Adipocyte (in vitro differentiated cells): ENCODE data around the gene PLEKHD1.

Experiments
- DNase-seq: peaks from one replicate; pipeline ENCODE4 v3.0.0-alpha.2; 2015; ENCODE audit warnings: low read depth
- H3K27me3 ChIP-seq: replicated peaks from 2 replicates; pipeline ENCODE4 v1.7.0; 2013; ENCODE audit warnings: mild to moderate bottlenecking, low read length, moderate library complexity; ENCODE audit not compliant: control insufficient read depth, insufficient read depth
- H3K36me3 ChIP-seq: 2 replicates; pipeline ENCODE4 v1.7.0; 2013; ENCODE audit warnings: low read length, mild to moderate bottlenecking, moderate library complexity; ENCODE audit not compliant: control insufficient read depth, insufficient read depth, severe bottlenecking
- H3K4me1 ChIP-seq: 2 replicates; pipeline ENCODE4 v1.7.0; 2013; ENCODE audit warnings: mild to moderate bottlenecking, low read length, moderate library complexity; ENCODE audit not compliant: control insufficient read depth, insufficient read depth
- H3K4me3 ChIP-seq: 2 replicates; pipeline ENCODE4 v1.7.0; 2013; ENCODE audit warnings: mild to moderate bottlenecking, low read length, moderate library complexity
- H3K9ac ChIP-seq: 2 replicates; pipeline ENCODE4 v1.7.0; 2013; ENCODE audit warnings: mild to moderate bottlenecking, low read length, moderate library complexity
- H3K9me3 ChIP-seq: 2 replicates; pipeline ENCODE4 v1.7.0; 2013; ENCODE audit warnings: mild to moderate bottlenecking, low read length, moderate library complexity; ENCODE audit not compliant: control insufficient read depth

Gene PLEKHD1

DNA sequence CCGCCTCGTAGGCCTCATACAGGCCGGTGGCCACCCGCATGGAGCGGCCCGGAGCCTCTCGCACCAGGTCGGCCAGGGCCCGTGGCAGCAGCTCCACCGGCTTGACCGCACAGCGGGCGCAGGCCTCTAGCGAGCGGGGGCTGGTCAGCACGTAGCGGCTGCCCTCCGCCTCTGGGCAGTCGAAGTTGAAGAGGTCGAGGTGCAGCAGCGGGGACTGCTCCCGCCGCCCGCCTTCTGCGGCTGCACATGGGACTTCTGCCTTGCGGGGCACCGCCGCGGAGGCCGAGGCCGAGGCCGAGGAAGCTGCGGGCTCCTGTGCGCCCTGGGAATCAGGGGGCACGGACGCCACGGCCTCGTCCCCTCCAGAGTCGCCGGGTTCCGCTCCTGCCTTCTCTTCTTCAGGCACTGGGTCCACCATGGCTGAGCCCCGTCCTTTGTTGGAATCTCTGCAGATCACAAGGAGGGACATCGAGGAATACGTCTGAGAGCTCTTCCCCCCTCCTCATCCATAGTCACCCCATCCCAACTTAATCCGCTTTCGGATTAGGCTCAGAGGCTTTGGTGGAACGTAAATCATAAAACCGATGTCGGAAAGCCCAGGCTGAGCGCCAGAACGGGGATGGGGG, 88.8 kb downstream of the PLEKHD1 start:
- DNase-seq: no peak
- H3K9me3 ChIP-seq: no peaks in the 10 kb centered on the region
- peaks cover 61% of the 10 kb centered on the region for H3K27me3 ChIP-seq
- H3K4me1 ChIP-seq: no peaks in the 10 kb centered on the region
- no peaks in the 10 kb centered on the region for H3K36me3 ChIP-seq
- H3K4me3 ChIP-seq: no peak overlapping the region
- H3K9ac ChIP-seq: no peak overlapping the region

DNA sequence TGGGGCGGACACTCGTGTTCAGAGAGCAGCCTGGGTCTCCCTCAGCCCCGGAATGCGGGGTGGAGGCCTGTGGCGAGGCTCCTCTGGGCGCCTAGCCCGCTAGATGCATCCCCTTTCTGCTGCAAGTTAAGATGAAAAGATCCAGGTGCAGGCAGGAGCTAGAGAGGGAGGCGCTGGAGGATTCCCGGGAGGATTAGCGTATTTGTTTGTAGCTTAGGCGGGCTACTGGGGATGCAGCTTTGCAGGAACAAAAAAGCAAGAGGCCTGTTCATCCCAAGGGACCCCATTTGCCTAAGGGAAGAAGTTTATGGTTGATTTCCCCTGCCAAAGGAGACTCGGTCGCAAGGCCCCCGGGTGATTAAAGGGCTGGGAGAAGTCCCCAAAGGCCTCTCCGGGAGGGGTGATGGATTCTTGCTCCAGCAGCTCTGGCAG, 89.3 kb downstream of the PLEKHD1 start:
- no peak for DNase-seq
- H3K27me3 ChIP-seq: peaks cover 55% of the 10 kb centered on the region
- no peaks in the 10 kb centered on the region for H3K9me3 ChIP-seq
- no peaks in the 10 kb centered on the region for H3K36me3 ChIP-seq
- H3K4me3 ChIP-seq: no peak overlapping the region
- no peaks in the 10 kb centered on the region for H3K4me1 ChIP-seq
- H3K9ac ChIP-seq: no peak overlapping the region

DNA sequence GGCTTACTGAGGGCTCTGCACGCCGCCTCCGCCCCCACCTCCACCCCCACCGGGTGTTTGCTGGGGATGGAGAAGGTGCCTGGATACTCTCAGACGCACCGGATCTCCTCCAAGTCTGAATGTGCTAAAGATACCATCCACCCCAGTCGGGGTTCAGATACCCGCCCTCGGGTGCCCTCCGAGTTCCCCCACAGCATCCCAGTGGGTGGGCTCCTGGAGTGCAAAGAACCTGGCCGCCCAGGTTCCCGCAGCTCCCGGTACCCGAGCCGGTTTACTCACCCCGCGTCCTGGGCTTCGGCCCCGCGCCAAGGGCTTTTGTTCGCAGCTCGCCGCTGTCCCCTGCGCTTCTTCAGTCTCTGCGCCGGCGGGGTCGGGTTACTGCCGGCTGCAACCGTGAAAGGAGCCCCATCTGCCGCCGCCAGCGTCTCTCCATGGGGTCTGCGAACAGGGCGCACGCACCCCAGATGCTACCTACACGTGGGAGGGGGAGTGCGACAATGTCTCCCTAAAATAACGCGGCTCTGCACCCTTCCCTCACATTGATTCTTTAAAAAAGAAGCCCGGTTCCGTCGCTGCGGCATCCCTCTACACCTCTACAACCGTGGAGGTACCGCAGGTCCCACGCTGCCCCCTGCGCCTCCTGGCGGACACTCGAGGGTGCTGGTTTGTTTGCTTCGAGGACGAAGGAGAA, 89.9 kb downstream of the PLEKHD1 start, which contains the start of gene CCDC177:
TSS of gene CCDC177 (minus strand) at position 609 of the 691 bp plus-strand sequence. CDS start 1,249 bp downstream, outside the sequence.
- Histone ChIP-seq H3K36me3 (no peaks in the 10 kb centered on the region), H3K27me3 (peaks cover 50% of the 10 kb centered on the region), H3K4me3 (no peak within 1 kb of the TSS), H3K4me1 (peaks cover 2% of the 10 kb centered on the region), H3K9me3 (no peaks in the 10 kb centered on the region), H3K9ac (no peak within 1 kb of the TSS)
- peak; percentile 76 for DNase-seq

DNA sequence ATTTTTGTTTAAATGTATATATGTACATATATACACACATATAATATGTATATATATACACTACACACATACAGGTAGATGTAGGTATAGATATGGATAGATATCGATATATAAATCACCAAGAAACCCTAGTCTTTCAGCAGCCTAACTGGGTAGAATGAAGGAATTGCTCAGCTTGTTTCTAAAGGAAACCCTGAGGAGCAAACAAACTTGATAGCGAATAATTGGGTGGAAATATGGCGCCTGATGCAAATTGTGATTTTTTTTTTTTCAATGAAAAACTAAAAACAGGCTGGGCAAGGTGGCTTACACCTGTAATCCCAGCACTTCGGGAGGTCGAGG, 90.4 kb downstream of the PLEKHD1 start:
- H3K4me1 ChIP-seq: peaks cover 7% of the 10 kb centered on the region
- no peaks in the 10 kb centered on the region for H3K9me3 ChIP-seq
- H3K27me3 ChIP-seq: peaks cover 45% of the 10 kb centered on the region
- DNase-seq: no peak
- no peak overlapping the region for H3K9ac ChIP-seq
- no peaks in the 10 kb centered on the region for H3K36me3 ChIP-seq
- no peak overlapping the region for H3K4me3 ChIP-seq

DNA sequence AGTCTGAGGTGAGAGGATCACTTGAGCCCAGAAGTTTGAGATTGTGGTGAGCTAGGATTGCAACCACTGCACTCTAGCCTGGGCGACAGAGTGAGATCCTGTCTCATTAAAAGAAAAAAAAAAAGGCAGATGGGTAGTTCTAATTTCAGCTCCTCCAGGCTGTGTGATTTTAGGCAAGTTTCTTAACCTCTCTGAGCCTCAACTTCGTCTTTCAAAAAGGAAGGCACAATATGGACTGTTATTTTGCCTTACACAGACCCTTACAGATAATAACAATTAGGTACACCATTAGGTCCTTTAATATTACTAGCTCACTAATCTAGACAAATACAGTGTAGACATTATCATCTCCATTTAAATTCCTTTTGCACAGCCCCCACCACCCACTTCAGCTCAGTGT, 94.9 kb downstream of the PLEKHD1 start:
- peaks cover 15% of the 10 kb centered on the region for H3K27me3 ChIP-seq
- H3K9ac ChIP-seq: no peak overlapping the region
- DNase-seq: no peak
- H3K4me1 ChIP-seq: peaks cover 15% of the 10 kb centered on the region
- H3K4me3 ChIP-seq: peak overlapping the region; percentile 8
- no peaks in the 10 kb centered on the region for H3K36me3 ChIP-seq
- no peaks in the 10 kb centered on the region for H3K9me3 ChIP-seq

DNA sequence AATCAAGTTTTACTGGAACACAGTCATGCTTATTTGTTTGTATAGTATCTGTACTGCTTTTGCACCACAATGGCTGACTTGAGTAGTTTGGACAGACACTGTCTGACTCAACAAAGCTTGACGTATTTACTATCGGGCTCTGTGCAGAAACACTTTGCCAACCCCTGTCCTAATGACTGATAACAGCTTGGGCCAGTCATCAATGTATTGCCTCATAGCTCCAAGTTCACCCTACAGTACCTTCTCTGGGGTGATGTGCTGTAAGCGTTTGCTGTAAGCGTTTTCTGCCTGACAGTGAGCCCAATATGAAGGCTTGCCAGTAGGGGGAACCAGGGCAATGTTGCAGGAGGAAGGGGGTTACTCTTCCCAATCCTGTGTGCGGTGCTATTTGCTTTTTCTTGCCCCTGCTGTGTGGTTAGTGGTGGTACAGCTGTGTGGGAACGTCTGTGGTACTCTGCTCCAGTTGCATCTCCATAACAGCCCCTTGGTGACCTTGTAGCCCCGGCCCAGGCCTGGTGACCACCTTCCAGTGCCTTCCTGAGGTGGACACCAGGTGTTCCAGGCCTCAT, 95.6 kb downstream of the PLEKHD1 start:
- H3K36me3 ChIP-seq: no peaks in the 10 kb centered on the region
- H3K9me3 ChIP-seq: no peaks in the 10 kb centered on the region
- H3K9ac ChIP-seq: no peak overlapping the region
- H3K27me3 ChIP-seq: peaks cover 9% of the 10 kb centered on the region
- DNase-seq: peak; percentile 30
- peak overlapping the region; percentile 8 for H3K4me3 ChIP-seq
- H3K4me1 ChIP-seq: peaks cover 15% of the 10 kb centered on the region
